Measurements from ENCODE around the gene FBXW11.

Gene FBXW11

DNA sequence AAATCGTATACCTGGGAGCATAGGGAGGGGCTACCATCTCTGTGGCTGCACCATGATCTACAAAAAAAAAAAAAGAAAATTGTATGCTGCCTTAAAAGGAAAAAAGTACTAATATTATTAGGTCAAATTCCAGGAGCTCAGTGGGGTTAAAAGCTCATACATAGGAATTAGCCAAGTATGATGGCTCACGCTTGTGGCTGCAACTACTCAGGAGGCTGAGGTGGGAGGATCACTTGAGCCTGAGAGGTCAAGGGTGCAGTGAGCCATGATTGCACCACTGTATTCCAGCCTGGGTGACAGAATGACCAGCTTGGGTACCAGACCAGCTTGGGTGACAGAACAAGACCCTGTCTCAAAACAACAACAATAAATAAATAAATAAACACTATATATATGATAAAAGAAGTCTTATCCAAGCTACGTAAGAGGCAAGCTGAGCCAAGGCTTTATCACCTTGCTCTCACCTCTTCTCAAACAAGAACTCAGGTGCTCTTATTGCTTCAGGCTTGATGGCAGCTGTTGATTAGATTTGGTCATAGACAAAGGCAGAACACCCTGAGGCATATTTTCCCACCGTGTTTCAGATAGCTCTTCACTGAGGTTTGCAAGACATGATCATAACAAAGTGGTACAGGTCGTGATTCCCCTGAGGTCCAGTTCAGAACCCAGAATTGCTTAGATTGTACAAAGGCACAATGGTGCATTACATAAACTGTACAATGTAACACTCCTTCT is 3.3 kb upstream of the FBXW11 start:
- no peak for DNase-seq
- TF ChIP-seq, protein P1, sequence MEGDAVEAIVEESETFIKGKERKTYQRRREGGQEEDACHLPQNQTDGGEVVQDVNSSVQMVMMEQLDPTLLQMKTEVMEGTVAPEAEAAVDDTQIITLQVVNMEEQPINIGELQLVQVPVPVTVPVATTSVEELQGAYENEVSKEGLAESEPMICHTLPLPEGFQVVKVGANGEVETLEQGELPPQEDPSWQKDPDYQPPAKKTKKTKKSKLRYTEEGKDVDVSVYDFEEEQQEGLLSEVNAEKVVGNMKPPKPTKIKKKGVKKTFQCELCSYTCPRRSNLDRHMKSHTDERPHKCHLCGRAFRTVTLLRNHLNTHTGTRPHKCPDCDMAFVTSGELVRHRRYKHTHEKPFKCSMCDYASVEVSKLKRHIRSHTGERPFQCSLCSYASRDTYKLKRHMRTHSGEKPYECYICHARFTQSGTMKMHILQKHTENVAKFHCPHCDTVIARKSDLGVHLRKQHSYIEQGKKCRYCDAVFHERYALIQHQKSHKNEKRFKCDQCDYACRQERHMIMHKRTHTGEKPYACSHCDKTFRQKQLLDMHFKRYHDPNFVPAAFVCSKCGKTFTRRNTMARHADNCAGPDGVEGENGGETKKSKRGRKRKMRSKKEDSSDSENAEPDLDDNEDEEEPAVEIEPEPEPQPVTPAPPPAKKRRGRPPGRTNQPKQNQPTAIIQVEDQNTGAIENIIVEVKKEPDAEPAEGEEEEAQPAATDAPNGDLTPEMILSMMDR (IDR thresholded peaks at IDR 0.05) = no peak
- Mint-ChIP-seq H3K4me3 (no peak overlapping the region), H3K36me3 (ENCODE audit: low read depth) (no peaks in the 10 kb centered on the region), H3K9me3 (no peaks in the 10 kb centered on the region), H3K27me3 (ENCODE audit: low read depth, poor library complexity) (peaks cover 11% of the 10 kb centered on the region), H3K27ac (no peak overlapping the region), H3K4me1 (peaks cover 41% of the 10 kb centered on the region)

DNA sequence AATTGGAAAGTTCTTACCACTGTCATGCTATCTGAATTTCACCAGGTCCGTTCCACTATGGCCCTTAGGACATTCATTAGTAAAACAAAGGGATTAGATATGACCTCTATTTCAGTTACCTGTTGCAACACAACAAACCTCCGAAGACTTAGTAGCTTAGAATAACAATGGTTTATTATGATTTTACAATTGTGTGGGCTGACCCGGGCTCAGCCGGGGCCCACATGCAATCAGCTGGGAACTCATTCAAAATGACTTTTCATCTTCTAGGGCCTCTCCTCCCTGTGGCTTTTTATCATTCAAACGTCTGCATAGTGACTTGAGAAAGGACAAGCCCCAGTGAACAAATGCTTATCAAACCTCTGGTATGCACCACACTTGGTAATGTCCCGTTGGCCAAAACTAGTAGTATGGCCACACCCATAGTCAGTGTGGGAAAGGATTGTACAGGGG is 2.3 kb upstream of the FBXW11 start:
- H3K27me3 Mint-ChIP-seq (ENCODE audit: low read depth, poor library complexity) = peaks cover 11% of the 10 kb centered on the region
- TF ChIP-seq, protein P1 (IDR thresholded peaks at IDR 0.05) = no peak
- peaks cover 45% of the 10 kb centered on the region for H3K4me1 Mint-ChIP-seq
- H3K27ac Mint-ChIP-seq = no peak overlapping the region
- no peaks in the 10 kb centered on the region for H3K36me3 Mint-ChIP-seq (ENCODE audit: low read depth)
- no peak for DNase-seq
- H3K4me3 Mint-ChIP-seq = no peak overlapping the region
- H3K9me3 Mint-ChIP-seq = no peaks in the 10 kb centered on the region

DNA sequence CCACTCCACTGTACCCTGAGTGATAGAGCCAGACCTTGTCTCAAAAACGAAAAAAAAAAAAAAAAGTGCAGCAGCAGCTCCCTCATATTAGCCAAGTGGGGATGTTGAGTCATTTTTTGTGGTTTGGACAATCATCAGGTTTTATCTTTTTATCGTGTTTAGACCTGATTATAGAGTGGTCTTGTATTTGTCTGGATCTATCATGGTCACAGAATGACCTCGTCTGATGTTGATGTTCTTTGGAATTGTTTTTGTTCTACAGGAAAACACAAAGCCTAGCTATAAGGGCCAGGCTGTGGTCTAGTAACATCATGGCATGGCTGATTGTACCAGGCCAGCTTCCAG is 1.6 kb upstream of the FBXW11 start:
- peaks cover 11% of the 10 kb centered on the region for H3K27me3 Mint-ChIP-seq (ENCODE audit: low read depth, poor library complexity)
- DNase-seq = no peak

DNA sequence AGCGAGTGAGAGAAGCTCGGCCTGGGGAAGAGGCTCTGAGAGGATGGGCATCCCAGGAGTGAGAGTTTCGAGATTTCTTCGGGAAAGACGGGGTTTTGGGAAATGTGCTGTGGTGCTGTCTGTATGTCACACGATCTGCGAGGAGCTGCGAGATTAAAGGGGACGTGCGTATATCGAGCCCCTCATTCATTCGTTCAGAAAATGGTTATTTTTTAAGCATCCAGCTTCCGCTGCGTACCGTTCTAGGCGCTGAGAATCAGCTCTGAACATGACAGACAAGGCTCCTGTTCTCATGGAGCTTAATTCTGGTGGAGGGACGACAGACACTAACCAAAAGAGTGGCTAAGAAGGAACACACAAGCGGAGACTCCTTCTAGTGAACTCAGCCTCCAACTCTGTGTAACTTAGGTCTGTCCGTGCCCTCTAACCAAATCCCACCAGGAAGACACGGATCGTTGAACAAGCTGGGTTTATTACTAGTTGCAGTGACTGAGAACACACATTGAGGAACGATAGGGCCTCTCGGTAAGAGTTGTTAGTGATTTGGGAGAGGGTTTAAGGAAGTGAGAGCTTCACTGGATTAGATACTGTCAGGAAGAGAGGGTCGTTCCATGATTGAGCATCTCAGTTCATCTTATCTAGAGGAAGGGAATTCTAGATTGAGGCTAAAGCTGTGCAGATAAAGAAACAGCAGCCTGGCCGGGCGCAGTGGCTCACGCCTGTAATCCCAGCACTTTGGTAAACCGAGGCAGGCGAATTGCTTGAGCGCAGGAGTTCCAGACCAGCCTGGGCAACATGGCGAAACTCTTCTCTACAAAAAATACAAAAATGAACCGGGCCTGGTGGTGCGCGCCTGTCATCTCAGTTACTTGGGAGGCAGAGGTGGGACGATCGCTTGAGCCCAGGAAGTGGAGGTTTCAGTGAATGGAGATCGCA is 1.0 kb upstream of the FBXW11 start:
- peaks cover 58% of the 10 kb centered on the region for H3K4me1 Mint-ChIP-seq
- peaks cover 11% of the 10 kb centered on the region for H3K27me3 Mint-ChIP-seq (ENCODE audit: low read depth, poor library complexity)
- TF ChIP-seq, protein P1 (IDR thresholded peaks at IDR 0.05) = no peak
- DNase-seq = no peak
- peak overlapping the region; percentile 98 for H3K27ac Mint-ChIP-seq
- no peaks in the 10 kb centered on the region for H3K9me3 Mint-ChIP-seq
- no peaks in the 10 kb centered on the region for H3K36me3 Mint-ChIP-seq (ENCODE audit: low read depth)
- H3K4me3 Mint-ChIP-seq = peak overlapping the region; percentile 95

More for the DNA sequence above, 1.6 kb upstream of the FBXW11 start:
- Mint-ChIP-seq H3K27ac (no peak overlapping the region), H3K4me3 (peak overlapping the region; percentile 95), H3K9me3 (no peaks in the 10 kb centered on the region), H3K4me1 (peaks cover 51% of the 10 kb centered on the region), H3K36me3 (ENCODE audit: low read depth) (no peaks in the 10 kb centered on the region)
- TF ChIP-seq, protein P1 (IDR thresholded peaks at IDR 0.05) = no peak

DNA sequence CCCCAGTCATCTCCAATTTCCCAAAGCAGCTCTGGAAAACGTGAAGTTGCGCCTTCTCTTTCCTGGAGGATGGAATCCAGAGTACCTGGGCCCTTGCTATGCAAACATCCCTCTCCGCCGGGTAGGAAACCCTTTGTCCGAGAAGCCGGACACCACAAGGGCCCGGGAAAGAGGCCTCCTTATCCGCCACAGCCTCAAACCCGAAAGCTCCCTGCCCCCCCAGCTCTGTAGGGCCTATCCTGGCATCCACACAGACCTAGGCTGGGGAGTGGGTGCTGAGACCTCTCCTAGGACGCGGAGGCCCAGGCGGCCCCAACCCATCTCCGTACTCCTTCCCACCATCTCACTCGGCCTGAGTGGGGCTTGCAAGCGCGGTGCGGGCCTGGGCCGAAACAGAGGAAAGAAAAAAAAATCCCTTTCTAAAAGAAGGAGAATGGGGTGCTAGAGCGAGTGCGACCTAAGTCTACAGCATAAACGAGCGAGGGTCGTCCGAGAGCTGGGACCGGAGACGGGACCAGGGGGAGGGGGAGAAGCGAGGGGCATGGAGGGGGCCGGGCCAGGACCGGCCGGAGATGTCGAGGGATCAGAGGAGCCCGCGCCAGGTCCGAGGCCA is 624 bp downstream of the FBXW11 start:
- peak overlapping the region; percentile 95 for H3K4me3 Mint-ChIP-seq
- DNase-seq = peak; percentile 46
- H3K9me3 Mint-ChIP-seq = no peaks in the 10 kb centered on the region
- peaks cover 71% of the 10 kb centered on the region for H3K4me1 Mint-ChIP-seq
- TF ChIP-seq, protein P1 (IDR thresholded peaks at IDR 0.05) = no peak
- no peaks in the 10 kb centered on the region for H3K36me3 Mint-ChIP-seq (ENCODE audit: low read depth)
- peaks cover 11% of the 10 kb centered on the region for H3K27me3 Mint-ChIP-seq (ENCODE audit: low read depth, poor library complexity)
- peak overlapping the region; percentile 99 for H3K27ac Mint-ChIP-seq
